Mucosa of descending colon (tissue), 3 donors: Measurements from ENCODE around the gene ETV5. TPM values are rescaled to one million over a fixed set of nuclear protein-coding genes. Genes with fewer than 3 reads are reported as not detected.

ENCODE experiments used
- ATAC-seq: fragments of 200-7000 bp; cut with Tn5 transposase; one replicate; pipeline ENCODE4 v1.9.1; 2020; ENCODE audit warnings: mild to moderate bottlenecking, moderate library complexity
- DNase-seq, 3 donors: peaks; one replicate each; pipeline ENCODE4 v3.0.0-alpha.2; 2020
- H3K36me3 ChIP-seq: fragments of 200-600 bp; one replicate; pipeline ENCODE4 v1.8.0; 2021; ENCODE audit warnings: low read depth, mild to moderate bottlenecking
- H3K4me1 ChIP-seq: fragments of 200-600 bp; one replicate; pipeline ENCODE4 v1.8.0; 2021; ENCODE audit warnings: low read depth, mild to moderate bottlenecking
- H3K4me3 ChIP-seq: fragments of 200-600 bp; one replicate; pipeline ENCODE4 v1.8.0; 2021; ENCODE audit warnings: mild to moderate bottlenecking
- H3K9me3 ChIP-seq: fragments of 200-600 bp; one replicate; pipeline ENCODE4 v1.8.0; 2021; ENCODE audit warnings: mild to moderate bottlenecking
- intact Hi-C, 2 donors: fragments of 100-400 bp; cut with DNase I in 1 of 2; cut with micrococcal nuclease in 1 of 2; formaldehyde crosslinking; loops; one replicate each; pipeline versions ENCODE4 v1.11.0 to v1.11.1; 2022; cut with DNase I, micrococcal nuclease
- total RNA-seq, 3 donors: library from RNA; stranded (reverse); fragmentation: NEBNext Ultra II Directional in 2 of 3; extraction: Animal tissue kit (Norgen Biotek cat#: 25700) in 2 of 3; gene quantifications; one replicate each; pipeline versions ENCODE4 v1.2.1 to v1.2.4, GENCODE V29; 2021 to 2023
- TF ChIP-seq, protein P1 (sequence below): fragments of 200-600 bp; IDR thresholded peaks from one replicate; pipeline ENCODE4 v1.8.0; 2022; ENCODE audit warnings: antibody characterized with exemption, mild to moderate bottlenecking
- donor health status: DM: no; HTN: no; CAD: no; lungs with moderate emphysema.
- donor health status: DM: no; HTN: no; CAD: no.
- donor health status: DM: no; HTN: yes; CAD: no.

ETV5 gene
- total RNA-seq, 3 donors from 2014 or later: 3.3 to 10.2 (median 9.2) TPM

DNA sequence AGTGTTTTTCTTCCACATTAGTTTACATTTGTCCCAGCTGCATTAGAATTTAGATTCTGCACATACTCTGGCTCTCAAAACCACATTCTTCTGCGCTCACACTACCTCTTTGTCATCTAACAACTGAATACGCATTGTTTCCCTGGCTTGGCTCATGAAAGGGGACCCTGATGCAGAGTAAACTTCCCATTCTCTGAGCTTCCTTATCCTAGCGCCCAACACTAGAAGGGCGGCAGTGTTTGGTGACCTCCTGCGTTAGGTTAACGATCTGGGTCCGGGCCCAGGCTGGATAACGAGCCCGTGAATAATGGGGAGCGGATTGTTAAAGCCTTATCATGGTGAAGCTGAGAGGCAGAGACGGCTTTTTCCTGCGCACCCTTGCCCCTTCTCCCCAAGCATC, 63.9 kb downstream of the ETV5 start:
- intact Hi-C loops: no loop called here
- DNase-seq (no peak), ATAC-seq (no peak)
- Histone ChIP-seq H3K36me3 (no peaks in the 10 kb centered on the region), H3K9me3 (no peaks in the 10 kb centered on the region), H3K4me3 (no peak overlapping the region), H3K4me1 (no peaks in the 10 kb centered on the region)
- TF ChIP-seq, protein P1, sequence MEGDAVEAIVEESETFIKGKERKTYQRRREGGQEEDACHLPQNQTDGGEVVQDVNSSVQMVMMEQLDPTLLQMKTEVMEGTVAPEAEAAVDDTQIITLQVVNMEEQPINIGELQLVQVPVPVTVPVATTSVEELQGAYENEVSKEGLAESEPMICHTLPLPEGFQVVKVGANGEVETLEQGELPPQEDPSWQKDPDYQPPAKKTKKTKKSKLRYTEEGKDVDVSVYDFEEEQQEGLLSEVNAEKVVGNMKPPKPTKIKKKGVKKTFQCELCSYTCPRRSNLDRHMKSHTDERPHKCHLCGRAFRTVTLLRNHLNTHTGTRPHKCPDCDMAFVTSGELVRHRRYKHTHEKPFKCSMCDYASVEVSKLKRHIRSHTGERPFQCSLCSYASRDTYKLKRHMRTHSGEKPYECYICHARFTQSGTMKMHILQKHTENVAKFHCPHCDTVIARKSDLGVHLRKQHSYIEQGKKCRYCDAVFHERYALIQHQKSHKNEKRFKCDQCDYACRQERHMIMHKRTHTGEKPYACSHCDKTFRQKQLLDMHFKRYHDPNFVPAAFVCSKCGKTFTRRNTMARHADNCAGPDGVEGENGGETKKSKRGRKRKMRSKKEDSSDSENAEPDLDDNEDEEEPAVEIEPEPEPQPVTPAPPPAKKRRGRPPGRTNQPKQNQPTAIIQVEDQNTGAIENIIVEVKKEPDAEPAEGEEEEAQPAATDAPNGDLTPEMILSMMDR: no peak

DNA sequence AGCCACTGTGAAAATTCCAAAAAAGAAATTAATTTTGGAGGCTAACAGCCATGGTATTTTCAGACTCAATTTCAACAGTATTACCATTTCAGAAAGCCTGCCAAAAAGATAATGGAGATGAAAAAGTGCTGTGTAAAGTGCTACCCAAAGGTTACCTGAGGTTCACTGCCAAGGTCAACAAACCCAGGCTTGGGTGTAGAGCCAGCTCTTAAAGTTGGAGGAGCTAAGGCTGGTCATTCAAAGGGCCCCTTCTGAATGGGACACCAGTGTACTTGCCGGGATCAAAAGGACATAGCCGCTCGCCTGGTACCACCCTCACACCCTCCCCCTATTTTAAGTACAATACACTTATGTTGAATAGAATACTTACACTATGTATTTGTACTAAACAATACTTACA, 64.5 kb downstream of the ETV5 start:
- intact Hi-C loops: no loop called here
- Histone ChIP-seq H3K4me1 (no peaks in the 10 kb centered on the region), H3K4me3 (no peak overlapping the region), H3K36me3 (no peaks in the 10 kb centered on the region), H3K9me3 (no peaks in the 10 kb centered on the region)
- ATAC-seq (no peak), DNase-seq (no peak)
- TF ChIP-seq, protein P1: no peak

DNA sequence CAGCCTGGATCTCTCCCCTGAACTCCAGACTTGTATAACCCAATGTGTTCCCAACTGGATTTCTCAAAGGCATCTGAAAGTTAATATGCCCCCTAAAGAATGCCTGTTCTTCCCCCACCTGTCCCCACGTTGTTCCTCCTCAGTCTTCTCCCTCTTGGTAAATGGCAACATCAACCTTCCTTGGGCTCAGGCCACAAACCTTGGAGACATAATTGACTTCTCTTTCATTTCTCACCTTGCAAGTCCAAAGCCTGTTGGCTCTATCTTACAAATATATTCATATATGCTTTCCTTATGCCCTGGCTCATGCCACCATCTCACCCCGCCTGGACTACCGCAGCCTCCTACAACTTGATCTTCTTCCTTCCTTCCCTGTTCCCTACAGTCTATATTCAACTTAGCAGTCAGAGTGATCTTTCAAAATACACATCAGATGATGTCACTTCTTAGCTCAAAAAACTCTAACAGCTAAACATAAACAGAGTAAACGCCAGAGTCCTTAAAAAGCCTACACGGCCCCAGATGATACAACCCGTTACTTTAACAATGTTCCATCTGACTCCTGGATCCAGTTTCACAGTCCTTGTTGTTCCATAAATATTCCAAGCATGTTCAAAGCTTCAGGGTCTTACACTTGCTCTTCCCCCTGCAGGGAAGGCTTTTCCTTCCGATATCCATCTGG, 66.2 kb downstream of the ETV5 start:
- ATAC-seq (no peak), DNase-seq (no peak)
- intact Hi-C loops: no loop called here
- Histone ChIP-seq H3K36me3 (no peaks in the 10 kb centered on the region), H3K4me1 (no peaks in the 10 kb centered on the region), H3K4me3 (no peak overlapping the region), H3K9me3 (peaks cover 4% of the 10 kb centered on the region)
- TF ChIP-seq, protein P1: no peak

GRCh38 chr3:186042036-186042435, 66.9 kb downstream of the ETV5 start:
- Histone ChIP-seq H3K36me3 (no peaks in the 10 kb centered on the region), H3K4me3 (no peak overlapping the region), H3K4me1 (no peaks in the 10 kb centered on the region), H3K9me3 (peaks cover 4% of the 10 kb centered on the region)
- intact Hi-C loops: no loop called here
- TF ChIP-seq, protein P1: no peak
- no peak for ATAC-seq
- DNase-seq: no peak

GRCh38 chr3:186038360-186038759, 70.5 kb downstream of the ETV5 start:
- Histone ChIP-seq H3K4me1 (no peaks in the 10 kb centered on the region), H3K9me3 (peaks cover 4% of the 10 kb centered on the region), H3K36me3 (no peaks in the 10 kb centered on the region), H3K4me3 (no peak overlapping the region)
- DNase-seq: no peak
- intact Hi-C loops: no loop called here
- TF ChIP-seq, protein P1: no peak
- ATAC-seq: no peak

- H3K36me3 ChIP-seq: no peaks in the 10 kb centered on the region
- TF ChIP-seq, protein P1: no peak
- no peak overlapping the region for H3K4me3 ChIP-seq
- ATAC-seq (no peak), DNase-seq (no peak)
- intact Hi-C loops: no loop called here
- H3K4me1 ChIP-seq: no peaks in the 10 kb centered on the region
- peaks cover 4% of the 10 kb centered on the region for H3K9me3 ChIP-seq
These were observed 73.6 kb downstream of the ETV5 start for GRCh38 chr3:186035277-186035676.
